A673 (cell line): Measurements from ENCODE around the gene NAV2.

Experiments used
- CTCF ChIP-seq: fragments of 300-800, 200-600 bp; sonication (generic); conservative IDR thresholded peaks from 2 replicates; pipeline ENCODE4 v1.5.1; 2017; ENCODE audit warnings: low read depth, mild to moderate bottlenecking, antibody characterized with exemption, low read length, moderate library complexity, mixed read lengths
- EZH2 ChIP-seq: fragments of 200-600 bp; sonication (generic); IDR thresholded peaks from 2 replicates; pipeline ENCODE4 v1.6.1; 2017; ENCODE audit warnings: borderline replicate concordance, low read depth, mild to moderate bottlenecking, mixed read lengths, antibody characterized with exemption, low read length; ENCODE audit not compliant: poor library complexity, severe bottlenecking

- no peak for TF ChIP-seq CTCF
- no peak for TF ChIP-seq EZH2
Observed at GRCh38 chr11:19711911-19712280, 741 bp upstream of the NAV2 start.
